Kidney glomerular epithelial cell (primary cell): Measurements from ENCODE around the gene ASPHD1.
"Not testable (repeated sequence)": the region's sequence is repeated elsewhere in the genome, so short reads cannot be mapped to it uniquely, and the experiment has no call there.

Experiments
- DNase-seq: peaks from one replicate; lab custom pipeline; 2025; lab: John Stamatoyannopoulos, UW

Gene ASPHD1

DNA sequence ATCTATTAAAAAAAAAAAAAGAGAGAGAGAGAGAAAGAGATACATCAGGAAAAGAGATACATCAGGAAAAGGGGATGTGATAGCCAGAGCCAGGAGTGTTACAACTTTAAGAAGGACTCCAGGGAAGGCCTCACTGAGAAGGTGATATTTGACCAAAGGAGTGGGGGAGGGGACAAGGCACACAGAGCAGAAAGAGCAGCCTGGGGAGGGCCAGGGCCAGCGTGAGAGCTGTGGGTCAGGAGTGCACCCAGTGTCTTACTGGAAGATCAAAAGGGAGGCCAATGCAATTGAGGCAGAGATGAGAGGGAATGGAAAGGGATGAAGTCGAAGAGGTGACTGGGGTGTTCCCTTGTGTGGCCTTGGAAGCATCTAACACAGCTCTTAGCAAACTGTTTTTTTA is 7.7 kb downstream of the ASPHD1 start:
- no peak for DNase-seq

DNA sequence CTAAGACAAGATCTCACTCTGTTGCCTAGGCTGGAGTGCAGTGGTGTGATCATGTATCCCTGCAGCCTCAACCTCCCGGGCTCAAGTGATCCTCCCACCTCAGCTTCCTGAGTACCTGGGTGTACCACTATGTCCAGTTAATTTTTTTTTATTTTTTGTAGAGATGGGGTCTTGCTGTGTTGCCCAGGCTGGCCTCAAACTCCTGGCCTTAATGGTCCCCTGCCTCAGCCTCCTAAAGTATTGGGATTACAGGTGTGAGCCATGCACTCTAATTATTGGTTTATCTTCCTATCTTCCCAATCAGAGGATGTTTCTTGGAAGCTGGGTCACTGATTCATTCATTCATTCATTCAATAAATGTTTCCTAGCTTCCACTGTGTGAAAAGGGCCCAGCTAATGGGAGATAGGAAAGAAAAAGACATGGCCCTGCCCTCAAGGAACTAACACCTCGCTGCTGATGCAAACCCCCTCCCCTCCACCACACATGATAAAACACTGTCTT is 8.5 kb downstream of the ASPHD1 start:
- no peak for DNase-seq

DNA sequence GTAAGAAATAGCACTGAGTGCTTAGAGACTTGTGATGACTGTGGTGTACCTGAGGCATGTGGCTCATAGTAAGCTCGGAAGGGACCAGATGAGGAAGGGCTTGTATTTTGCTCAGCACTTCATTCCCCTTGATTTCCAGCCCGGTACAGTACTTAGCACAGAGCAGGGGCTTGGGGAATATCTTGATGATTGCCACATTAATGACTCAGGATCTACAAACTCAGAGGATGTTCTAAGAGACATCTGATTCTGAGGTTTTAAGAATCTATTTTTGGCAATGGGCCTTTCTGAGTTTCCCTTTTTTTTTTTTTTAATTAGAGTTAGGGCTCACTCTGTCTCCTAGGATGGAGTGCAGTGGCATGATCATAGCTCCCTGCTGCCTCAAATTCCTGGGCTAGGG is 9.1 kb downstream of the ASPHD1 start:
- no peak for DNase-seq

DNA sequence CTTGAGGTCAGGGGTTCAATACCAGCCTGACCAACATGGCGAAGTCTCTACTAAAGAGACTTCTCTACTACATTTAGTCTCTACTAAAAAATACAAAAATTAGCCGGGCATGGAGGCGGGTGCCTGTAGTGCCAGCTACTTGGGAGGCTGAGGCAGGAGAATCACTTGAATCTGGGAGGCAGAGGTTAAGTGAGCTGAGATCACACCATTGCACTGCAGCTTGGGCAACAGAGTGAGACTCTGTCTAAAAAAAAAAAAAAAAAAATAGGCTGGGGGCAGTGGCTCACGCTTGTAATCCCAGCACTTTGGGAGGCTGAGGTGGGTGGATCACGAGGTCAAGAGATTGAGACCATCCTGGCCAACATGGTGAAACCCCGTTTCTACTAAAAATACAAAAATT is 9.6 kb downstream of the ASPHD1 start:
- not testable (repeated sequence) for DNase-seq

DNA sequence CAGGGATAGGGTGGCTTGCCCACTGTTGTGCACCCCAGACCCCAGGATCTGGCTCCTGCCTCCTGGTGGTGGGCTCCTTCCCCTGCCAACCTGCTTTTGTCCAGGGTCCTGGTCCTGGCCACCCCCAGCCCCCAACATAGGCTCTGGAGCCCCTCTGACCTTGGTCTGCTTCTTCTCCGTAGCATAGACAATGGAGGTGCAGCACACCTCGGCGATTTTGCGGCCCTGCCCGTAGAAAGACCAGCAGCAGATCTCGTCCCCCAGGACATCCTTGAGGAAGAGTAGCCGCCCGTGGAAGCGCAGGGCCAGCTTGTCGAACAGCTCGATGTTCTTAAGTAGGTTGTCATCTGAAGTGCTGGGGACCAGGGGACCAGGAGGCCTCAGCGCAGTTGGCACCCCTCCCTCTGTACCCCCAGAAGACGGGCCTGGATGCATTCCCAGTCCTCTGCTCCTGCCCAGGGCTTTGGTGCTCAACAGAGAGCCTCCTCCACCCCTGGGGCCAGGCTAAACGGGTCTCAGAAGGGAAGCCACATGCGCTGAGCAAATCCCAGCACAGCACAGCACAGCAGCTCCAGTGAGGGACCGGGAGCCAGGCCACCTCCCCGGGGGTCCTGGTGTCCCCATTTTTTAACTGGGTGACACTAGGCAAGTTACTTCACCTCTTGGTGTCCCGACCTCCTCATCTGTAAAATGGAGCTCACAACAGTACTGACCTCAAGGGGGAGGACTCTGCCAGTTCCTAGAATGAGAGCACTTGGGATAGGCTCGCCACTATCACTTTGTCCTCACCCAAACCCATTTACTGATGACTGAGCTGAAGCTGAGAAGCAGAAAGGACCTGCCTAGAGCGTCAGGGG is 10.8 kb downstream of the ASPHD1 start:
- no peak for DNase-seq

DNA sequence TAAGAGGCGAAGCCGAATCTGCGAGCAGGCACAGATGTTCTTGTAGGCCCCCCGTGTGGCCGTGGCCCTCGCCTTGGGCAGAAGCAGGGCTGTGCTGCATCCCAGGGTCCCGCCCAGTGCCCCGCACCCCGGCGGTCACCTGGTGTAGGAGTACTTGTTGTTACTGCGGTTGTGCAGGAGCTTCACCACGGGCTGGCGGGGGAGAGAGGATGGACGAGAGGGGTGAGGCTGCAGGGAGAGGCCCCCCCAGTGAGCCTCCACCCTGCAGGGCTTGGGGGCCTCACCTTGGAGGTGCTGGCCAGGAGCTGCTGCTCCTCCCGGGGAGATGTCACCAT is 11.4 kb downstream of the ASPHD1 start:
- no peak for DNase-seq

DNA sequence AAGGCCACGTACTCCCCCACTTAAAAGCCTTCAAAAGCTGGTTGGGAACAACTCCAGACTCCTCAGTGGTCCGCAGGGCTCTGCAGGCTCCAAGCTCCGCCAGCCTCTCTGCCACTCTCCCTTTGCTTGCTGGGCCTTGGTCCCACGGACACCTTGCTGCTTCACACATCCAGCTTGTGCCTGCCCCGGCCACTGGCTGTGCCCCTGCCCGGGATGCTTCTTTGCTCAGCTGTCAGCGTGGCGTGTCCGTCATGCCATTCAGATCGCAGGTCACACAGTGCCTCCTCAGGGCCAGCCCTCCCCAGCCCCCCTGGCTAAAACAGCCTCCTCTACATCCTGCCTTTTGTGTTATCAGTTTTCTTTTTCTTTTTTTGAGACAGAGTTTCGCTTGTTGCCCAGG is 11.8 kb downstream of the ASPHD1 start:
- DNase-seq = no peak

DNA sequence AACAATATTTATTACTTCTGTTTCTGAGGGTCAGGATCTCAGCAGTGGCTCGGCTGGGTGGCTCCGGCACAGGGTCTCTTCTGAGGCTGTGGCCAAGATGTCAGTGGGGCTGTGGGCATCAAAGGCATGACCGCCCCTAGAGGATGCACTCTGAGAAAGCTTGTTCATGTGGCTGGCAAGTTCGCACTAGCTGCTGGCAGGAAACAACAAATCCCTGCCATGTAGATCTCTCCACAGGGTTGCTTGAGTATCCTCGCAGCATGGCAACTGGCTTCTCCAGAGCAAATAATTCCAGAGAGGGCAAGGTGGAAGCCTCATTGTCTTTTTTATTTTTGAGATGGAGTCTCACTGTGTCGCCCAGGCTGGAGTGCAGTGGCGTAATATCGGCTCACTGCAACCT is 13.2 kb downstream of the ASPHD1 start:
- no peak for DNase-seq

DNA sequence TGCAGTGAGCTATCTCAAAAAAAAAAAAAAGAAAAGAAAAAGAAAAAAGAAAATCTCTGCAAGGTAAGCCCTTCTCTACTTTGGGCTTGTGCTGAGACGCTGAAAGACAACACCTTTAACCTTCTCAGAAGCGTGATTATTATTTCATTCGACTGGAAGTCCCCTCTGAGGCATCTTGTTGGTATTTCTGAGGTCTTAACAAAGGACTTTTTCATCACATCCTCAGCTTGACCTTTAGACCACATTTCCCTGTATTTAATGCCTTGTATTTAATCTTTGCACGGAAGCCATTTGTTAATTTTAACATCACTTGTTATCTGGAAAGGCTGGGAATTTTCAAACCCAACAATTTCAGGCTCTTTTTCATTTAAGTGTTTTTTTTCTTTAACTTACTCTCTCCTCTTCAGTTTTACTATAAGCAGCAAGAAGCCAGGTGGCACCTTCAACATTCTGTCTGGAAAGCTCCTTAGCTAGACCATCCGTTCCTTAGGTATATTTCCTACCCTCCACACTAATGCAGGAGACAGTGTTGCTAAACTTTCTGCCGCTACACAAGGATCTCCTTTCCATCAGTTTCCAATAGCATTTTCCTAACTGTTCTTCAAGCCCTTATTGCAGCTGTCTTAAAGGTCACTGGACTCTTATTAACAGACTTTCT is 15.4 kb downstream of the ASPHD1 start:
- peak; percentile 61 for DNase-seq

DNA sequence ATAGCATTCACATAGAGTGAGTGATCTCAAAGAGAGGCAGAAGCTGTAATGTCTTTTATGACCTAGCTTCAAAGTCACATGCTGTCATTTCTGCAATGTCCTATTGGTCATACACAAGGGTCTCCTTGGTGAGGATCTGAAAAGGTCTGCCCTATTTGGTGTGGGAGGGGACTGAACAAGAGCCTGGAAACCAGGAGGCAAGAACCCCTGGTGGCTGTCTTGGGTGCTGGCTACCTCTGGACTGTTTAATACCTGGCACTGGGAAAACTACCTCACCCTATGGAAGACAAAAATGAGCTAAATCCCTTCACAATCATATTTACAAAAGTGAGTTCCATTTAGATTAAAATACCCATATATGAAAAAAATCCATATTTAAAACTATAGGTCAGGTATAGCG is 16.7 kb downstream of the ASPHD1 start:
- no peak for DNase-seq

DNA sequence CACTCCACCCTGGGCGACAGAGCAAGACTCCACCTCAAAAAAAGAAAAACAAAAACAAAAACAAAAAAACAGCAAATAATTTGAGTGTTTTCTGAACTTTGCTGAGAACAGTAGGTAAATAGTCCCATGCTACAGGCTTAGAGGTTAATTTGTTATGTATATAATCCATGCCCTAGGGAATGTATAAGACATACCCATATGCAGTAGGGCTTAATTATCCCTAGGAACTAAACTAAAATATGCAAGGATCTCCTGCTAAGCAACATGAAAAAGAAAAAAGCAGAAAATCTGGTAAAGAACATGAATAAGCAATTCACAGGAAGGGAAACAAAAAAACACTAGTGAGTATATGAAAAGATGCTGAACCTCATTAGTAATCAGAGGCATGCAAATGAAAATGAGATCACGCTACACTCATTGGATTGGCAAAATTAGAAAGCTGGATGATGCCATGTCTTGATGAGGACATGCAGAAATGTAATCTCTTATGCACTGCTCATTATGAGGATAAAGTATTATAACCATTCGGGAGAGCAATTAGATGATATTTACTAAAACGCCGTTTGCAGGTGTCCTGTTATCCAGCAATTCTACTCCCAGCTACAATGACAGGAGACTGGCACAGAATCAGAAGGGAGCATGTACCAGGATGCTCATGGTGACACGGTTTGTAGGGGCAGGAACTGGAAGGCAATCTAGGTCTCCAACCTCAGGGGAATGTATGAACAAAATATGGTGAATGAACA is 20.2 kb downstream of the ASPHD1 start:
- DNase-seq = no peak

DNA sequence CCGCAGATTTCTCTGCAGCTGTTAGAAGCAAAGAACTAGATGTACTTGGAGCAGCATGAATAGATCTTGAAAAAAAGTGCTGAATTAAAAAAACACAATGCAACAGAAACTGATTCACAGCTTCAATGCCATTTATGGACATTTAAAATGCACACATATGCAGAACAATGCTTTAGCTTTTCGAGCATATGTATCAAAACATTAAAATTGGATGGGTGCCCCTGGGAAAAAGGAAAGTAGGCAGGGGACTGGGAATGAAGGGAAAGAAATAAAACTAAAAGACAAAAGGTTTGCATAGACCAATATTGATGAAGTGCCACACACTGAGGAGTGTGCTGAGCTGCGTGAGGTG is 20.7 kb downstream of the ASPHD1 start:
- DNase-seq = no peak

DNA sequence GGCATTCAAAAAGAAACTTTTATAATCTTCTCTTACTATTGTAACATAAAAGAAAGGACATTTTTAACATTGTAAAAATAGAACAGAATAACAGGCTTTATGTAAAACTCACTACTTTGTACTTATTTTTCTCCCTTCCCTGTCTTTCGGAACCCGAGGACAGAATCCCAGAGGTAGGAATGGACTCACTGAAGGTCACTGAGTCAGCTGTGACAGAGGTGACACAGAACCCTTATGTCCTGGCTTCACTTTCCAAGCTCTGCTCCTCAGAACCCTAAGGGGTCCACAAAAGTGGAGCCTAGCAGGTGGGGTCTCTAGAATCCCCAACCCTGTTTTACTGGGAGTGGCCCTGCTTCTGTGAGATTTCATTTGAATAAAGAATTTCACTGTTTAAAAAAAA is 22.0 kb downstream of the ASPHD1 start:
- no peak for DNase-seq

DNA sequence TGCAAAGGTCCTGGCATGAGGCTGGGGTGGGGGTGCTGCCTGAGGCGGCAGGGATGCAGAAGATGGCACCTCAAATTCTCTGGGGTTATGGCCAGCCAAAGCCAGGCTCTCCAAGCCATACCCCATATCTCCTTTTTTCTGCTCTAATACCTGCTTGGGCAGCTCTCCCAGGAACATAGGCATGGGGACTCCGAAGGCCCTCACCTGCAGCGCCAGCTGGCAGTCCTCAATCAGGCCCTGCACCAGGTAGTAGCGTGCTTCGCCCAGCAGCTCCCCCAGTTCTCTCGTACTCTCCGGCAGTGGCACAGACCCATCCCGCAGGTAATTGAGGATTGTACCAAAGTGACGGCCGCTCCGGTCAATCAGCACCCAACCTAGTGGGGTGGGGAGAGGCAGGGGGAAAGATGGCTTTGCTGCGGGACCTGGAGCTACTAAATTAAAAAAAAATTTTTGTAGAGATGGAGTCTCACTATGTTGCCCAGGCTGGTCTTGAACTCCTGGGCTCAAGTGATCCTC is 22.8 kb downstream of the ASPHD1 start:
- DNase-seq = no peak

DNA sequence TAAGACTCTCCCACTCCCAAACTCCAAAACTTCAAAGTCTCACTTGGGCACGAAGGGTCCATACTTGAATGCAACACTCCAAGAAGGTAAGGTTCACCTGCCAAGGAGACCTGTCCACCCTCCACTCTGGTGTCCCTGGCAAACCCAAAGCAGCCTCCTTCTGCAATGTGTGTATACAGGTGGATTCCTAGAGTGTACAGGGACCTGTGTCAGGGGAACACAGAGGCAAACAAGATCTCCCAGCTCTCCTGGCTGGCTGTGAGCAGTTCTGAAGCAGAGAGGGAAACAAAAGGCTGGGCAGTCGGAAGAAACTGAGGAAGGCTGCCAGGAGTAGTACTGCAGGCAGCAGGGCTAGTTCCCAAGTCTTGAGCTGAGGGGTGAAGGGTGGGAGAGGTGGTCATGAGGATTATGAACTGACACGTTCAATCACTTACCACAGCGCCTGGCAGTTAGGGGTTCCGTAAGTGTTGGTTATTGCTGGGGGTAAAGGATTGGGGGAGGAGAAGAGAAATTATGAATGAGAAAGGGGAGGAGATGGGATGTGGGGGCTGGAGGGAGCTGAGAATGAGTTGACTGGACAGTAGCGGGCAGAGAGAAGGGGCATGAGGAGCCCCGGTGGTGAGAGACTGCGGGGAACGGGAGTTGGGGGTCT is 24.9 kb downstream of the ASPHD1 start:
- no peak for DNase-seq

DNA sequence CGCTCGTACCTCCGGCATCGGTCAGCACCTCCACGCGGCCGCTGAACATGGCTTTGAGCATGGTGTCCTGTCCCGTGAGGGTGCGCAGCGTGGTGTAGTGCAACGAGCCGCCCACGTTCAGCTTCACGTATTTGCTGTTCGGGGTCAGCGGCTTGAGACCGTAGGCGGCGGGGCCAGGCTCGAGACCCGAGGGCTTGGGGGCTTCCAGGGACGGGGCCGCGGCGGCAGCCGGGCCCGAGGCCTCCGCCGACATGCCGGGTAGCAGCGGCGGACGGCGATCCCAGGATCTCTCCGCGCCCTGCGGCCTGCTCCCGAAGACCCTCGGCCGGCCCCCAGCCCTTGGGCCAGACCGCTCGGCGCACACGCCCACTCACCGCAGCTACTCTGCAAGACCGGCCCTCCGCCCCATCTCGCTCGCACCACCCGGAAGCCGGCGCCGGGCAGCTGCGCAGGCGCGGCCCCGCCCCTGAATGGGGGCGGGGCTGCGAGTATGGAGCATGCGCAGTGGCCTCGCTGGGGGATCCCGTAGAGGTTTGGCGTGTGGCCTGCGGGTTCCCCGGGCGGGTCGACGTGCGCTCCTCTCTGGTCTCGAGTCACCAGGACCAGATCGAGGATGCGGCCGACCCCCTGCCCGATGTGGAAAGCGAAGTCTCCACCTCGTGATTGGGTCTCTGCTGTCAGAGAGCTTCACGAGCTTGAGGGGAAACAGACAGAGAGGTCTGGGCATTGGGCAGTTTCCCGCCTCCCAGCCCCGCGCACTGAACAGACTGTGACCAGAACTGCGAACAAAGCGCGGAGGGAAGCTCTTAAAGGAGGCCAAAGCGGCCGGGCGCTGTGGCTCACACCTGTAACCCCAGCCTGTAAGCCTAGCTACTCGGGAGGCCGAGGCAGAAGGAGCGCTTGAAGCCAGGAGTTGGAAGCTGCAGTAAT is 25.8 kb downstream of the ASPHD1 start, which contains the start of gene KCTD13:
KCTD13 (minus strand) TSS at position 446 of the 930 bp plus-strand sequence; CDS start at position 253, 193 bp downstream.
- DNase-seq = peak; percentile 61

DNA sequence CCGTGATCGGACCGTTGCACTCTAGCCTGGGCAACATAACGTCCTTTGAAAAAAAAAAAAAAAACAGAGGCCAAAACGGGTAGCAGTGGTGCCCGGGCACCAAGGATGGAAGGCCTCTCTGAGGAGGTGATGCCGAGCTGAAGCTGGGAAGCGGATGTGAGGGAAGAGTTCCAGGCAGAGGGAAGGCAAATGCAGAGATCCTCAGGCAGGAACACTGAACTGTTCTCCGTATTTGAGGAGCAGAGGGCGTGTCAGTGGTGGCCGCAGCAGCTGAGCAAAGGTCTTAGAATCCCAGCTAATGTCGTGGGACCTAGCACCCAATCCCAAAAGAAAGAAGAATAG is 26.4 kb downstream of the ASPHD1 start:
- no peak for DNase-seq

DNA sequence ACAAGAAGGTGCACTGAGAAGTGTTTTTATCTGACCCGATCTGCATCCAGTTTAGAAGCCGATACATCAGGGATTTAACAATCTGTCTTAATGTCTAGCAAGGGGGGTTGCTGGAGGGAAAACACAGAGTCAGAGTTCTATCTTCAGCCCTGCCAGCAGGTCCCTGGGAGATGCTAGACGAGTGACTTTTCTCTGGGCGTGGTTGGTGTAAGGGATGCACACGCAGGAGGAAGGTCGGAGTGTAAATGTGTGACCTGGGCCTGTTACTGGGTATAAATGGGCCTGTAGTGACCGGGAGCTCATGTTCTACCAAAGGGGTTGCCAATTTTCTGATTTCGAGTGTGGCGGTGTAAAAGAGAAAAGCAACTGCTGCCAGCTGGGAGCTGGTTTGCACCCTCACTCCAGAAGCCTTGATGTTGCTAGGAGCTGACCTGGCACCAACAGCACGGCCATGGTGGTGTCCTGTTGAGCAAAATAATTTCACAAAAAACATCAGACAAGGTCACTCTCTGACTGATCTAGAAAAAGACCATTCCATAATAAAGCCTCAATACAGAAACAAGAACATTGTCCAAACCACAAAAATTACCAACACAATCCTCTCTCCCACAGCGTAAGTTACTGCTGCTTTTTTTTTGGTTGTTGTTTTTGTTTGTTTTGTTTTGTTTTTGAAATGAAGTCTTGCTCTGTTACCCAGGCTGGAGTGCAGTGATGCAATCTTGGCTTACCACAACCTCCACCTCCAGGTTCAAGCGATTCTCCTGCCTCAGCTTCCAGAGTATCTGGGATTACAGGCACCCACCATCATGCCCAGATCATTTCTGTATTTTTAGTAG is 27.0 kb downstream of the ASPHD1 start:
- no peak for DNase-seq

DNA sequence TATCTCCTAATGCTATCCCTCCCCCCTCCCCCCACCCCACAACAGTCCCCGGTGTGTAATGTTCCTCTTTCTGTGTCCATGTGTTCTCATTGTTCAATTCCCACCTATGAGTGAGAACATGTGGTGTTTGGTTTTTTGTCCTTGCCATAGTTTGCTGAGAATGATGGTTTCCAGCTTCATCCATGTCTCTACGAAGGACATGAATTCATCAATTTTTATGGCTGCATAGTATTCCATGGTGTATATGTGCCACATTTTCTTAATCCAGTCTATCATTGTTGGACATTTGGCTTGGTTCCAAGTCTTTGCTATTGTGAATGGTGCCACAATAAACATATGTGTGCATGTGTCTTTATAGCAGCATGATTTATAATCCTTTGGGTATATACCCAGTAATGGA is 31.5 kb downstream of the ASPHD1 start:
- not testable (repeated sequence) for DNase-seq

DNA sequence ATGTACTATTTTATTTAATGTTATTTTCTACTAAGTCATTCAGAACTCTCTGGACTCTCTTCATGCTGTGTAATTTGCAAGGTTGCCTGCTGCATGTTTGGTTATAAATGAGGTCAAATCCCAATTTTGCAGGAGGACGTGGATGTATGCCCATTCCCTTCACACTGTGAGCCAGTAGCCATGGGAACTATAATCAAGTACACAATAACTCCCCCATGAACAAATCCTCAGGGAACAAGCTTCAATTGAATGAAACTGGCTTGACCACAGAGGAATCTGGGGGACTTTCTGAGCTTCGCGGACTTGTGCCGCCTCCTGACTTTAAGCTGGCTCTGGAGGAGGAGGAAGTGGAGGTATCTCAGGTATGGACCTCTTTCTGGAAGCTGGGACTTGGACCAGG is 40.4 kb downstream of the ASPHD1 start:
- DNase-seq = no peak
